ENCODE results near the gene CHCHD5.
"Not testable (repeated sequence)": the region's sequence is repeated elsewhere in the genome, so short reads cannot be mapped to it uniquely, and the experiment has no call there.

The CHCHD5 gene

DNA sequence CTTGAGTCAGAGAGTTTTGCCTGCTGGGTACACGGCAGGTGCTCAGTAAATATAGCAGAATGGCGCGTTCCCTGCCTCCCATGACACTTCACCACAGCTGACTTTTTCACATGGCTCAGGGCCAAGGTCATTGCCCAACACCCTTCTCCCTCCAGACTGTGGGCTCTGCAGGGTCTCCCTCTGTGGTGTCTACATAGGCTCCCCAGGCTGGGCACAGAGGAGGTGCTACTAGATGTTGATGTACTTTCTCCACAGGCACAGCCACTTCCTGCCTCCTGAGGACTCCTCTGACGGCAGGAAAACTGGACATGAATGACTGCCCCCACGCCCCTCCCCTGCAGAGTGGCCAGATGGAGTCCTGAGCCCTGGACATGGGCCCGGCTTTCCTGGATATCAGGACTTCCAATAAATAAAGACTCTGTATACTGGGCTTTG lies 4.2 kb downstream of the CHCHD5 start:
- DNase-seq = no peak

DNA sequence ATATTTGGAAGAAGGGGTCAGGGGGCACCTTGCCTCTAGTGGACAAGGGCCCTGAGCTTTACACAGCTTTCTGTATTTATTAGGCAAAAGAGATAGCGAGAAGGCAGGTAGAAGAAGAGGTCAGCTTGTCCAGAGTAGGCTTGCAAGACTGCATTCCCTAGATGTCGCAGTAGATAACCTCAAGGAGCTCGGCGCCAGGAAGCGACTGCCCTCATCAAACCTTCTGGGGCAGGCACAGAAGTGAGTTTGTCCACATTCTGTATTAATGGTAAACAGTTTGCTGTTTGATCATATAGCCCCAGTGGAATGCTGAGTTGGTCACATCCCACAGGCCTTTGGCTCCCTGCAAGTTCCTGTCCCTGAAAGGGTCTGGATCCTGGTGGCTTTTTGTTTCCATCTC lies 7.0 kb downstream of the CHCHD5 start:
- DNase-seq = no peak

DNA sequence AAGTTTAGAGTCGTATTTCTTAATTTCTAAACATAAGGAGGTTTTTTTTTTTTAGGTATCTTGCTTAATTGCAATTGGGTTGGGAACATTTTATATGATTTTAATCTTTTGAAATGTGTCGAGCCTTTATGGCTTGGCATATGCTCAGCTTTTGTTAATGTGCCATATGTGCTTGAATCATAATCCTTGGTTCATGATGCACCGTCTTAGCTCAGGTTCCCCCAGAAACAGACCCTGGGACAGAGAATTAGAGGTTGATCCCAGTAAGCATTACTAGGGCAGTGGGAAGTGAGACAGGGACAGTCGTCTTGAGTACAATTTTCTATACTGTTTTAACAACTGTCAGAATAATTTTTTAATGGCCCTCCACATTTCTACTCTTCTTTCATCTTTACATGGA lies 9.3 kb downstream of the CHCHD5 start:
- no peak for DNase-seq

- DNase-seq = no peak
Measured at GRCh38 chr2:112597537-112598322, 13.3 kb downstream of the CHCHD5 start.

DNA sequence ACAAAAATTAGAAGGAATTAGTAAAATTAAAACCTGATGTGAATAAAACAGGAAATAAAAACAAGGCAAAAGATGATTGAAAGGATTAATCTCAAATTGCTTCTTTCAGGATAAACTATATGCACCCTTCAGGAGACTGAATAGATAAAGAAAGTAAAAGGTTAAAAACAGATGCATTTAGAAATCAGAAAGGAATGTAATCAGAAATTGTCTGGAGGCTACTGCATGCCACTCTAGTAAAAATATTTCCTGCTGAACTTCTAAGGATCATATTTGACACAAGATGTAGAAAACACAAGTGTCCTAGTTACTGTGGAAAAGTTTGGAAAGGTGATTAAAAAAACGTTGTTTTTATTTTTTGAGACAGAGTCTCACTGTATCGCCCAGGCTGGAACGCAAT lies 16.2 kb downstream of the CHCHD5 start:
- DNase-seq = no peak

DNA sequence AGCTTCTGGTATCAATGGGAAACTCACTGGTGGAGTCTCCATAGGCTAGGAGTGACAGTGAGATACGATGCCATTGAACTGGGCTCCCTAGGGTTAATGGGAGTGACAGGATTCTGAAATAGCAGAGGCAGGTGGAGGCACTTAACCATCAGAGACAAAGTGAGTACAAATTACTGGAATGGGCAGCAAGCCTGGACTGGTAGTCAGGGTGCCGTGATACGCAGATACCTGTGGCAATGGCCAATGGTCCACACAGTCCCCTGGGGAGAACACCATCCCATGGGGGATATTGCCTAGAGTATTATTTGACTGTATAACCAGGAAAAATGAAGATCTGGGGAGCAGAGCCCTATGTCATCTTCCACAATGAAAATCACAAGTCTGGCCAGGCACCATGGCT lies 17.3 kb downstream of the CHCHD5 start:
- no peak for DNase-seq

DNA sequence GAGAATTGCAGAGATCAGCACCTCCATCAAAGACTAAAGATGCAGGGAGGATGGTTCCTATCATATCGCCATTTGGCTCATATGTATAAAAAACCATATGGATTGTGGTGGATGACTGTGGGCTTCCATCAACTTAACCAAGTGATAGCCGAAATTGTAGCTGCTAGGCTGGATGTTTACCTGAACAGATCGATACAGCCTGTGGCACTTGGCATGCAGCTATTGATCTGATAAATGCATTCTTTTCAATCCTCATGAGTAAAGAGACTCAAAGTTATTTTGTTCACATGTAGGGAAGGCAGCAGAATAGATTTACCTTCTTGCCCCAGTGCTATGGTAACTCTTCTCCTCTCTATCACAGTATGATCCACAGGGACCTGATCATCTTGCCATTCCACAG lies 18.5 kb downstream of the CHCHD5 start:
- no peak for DNase-seq

GRCh38 chr2:112603731-112604130 lies 19.3 kb downstream of the CHCHD5 start:
- no peak for DNase-seq

- no peak for DNase-seq
Measured at GRCh38 chr2:112604952-112605351, 20.5 kb downstream of the CHCHD5 start.

GRCh38 chr2:112605926-112606325 lies 21.5 kb downstream of the CHCHD5 start:
- no peak for DNase-seq

- DNase-seq = no peak
Measured at GRCh38 chr2:112606547-112606946, 22.1 kb downstream of the CHCHD5 start.

DNA sequence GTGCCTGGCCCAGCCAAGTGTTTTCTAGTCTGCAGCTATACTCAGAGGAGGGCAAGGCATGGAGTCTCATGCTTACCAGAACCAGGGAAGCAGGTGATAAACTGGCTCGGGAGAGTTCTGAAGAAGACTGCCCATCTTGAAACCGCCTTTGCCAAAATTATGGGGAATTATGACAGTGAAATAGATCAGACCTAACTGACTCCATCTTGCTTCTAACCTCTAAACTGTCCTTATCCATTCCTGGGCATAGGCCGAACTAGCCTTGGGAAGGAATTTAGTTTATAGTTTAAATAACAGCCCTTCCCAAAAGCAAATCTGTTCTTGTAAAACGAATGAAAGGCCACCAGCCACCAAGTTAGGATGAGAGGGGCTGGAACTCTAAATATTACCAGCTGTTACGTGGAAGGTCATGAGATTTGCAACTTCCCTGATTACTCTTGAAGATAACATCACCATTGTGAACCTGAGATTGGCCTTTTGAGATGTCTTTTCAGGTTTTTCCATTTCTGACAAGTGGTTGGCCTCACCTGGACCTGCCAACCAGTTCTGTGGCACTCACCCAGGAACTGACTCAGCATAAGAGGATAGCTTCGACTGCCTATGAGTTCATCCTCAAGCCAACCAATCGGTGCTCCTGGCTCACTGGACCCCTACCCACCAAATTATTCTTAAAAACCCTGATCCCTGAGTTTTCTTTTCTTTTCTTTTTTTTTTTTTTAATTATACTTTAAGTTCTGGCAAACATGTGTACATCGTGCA lies 23.4 kb downstream of the CHCHD5 start:
- no peak for DNase-seq

DNA sequence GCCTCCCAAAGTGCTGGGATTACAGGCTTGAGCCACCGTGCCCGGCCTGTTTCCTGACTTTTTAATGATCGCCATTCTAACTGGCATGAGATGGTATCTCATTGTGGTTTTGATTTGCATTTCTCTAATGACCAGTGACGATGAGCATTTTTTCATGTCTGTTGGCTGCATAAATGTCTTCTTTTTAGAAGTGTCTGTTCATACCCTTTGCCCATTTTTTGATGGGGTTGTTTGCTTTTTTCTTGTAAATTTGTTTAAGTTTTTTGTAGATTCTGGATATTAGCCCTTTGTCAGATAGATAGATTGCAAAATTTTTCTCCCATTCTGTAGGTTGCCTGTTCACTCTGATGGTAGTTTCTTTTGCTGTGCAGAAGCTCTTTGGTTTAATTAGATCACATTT lies 24.9 kb downstream of the CHCHD5 start:
- not testable (repeated sequence) for DNase-seq

DNA sequence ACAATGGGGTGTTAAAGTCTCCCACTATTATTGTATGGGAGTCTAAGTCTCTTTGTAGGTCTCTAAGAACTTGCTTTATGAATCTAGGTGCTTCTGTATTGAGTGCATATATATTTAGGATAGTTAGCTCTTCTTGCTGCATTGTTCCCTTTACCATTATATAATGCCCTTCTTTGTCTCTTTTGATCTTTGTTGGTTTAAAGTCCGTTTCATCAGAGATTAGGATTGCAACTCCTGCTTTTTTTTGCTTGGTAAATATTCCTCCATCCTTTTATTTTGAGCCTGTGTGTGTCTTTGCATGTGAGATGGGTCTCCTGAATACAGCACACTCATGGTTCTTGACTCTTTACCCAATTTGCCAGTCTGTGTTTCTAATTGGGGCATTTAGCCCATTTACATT lies 27.9 kb downstream of the CHCHD5 start:
- not testable (repeated sequence) for DNase-seq

GRCh38 chr2:112614201-112614840 lies 29.9 kb downstream of the CHCHD5 start:
- DNase-seq = no peak

GRCh38 chr2:112615051-112615450 lies 30.6 kb downstream of the CHCHD5 start:
- no peak for DNase-seq

DNA sequence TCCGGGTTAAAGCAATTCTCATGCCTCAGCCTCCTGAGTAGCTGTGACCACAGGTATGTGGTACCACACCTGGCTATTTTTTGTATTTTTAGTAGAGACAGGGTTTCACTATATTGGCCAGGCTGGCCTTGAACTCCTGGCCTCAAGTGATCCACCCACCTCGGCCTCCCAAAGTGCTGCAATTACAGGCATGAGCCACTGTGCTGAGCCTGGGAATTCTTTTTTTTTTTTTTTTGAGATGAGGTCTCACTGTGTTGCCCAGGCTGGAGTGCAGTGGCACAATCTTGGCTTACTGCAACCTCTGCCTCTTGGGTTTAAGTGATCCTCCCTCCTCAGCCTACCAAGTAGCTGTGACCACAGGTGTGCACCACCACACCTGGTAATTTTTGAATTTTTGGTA lies 31.4 kb downstream of the CHCHD5 start:
- DNase-seq = not testable (repeated sequence)

GRCh38 chr2:112618383-112618782 lies 34.0 kb downstream of the CHCHD5 start:
- no peak for DNase-seq

- no peak for DNase-seq
Measured at GRCh38 chr2:112621790-112622527, 37.5 kb downstream of the CHCHD5 start.

DNA sequence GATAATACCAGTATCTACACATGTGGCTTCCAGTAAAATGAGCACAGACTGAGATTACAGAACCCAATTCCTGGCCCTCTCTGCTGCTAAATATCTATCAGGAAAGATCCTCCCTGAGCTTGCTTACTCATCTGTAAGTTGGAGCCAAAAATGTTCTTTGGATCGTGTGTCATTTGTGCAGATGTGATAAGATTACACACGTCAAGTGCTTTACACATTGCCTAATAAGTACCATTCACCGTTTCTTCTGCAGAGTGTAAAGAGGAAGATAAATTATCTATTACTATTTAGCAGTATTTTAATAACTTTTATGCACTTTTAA lies 38.1 kb downstream of the CHCHD5 start:
- no peak for DNase-seq

DNA sequence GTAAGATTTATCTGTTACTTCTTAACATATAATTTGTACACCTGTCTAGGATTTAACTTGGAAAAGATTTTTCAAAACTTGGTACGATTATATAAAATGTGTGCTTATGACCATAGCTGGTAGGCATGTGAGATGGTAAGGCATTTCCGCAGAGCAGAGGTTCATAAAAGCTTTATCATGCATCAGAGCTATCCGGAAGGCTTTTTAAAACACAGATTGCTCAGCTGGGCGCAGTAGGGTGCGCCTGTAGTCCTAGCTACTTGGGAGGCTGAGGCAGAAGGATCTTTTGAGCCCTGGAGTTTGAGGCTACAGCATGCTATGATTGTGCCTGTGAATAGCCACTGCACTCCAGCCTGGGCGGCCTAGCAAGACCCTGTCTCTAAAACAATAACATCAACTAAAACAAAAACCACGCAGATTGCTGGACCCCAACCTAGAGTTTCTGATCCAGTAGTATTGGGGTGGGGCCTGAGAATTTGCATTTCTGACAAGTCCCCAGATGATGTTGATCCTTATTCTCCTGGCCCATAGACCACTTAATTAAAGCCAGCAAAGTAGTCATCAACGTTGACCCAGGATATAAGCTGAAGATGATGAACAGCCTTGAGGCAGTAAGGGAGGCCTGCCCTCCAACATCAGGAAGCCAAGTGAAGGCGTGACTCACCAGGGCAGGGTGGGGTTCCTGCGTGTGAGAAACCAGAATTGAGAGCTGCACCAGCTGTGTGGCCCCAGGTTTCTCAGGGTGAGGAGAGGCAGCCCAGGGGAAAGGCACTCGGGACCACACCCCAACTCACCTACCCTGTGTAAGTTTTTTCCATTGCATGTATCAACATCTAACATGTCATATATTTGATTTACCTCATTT lies 39.7 kb downstream of the CHCHD5 start:
- DNase-seq = peak; percentile 66 to 71

- DNase-seq = no peak
Measured at GRCh38 chr2:112625474-112626114, 41.2 kb downstream of the CHCHD5 start.
